Skeletal muscle tissue (tissue), 4 donors: ENCODE measurements around the gene STX8. TPM values are rescaled to one million over a fixed set of nuclear protein-coding genes. Genes with fewer than 3 reads are reported as not detected.

ENCODE experiments used
- H3K27ac ChIP-seq: one replicate; pipeline ENCODE4 v1.7.0; 2013; ENCODE audit warnings: mild to moderate bottlenecking, low read depth, low read length, inconsistent platforms
- H3K27me3 ChIP-seq, 3 donors: one replicate each; pipeline ENCODE4 v1.7.0; 2013; ENCODE audit warnings: low read length in 3 of 3; ENCODE audit not compliant: control insufficient read depth in 3 of 3, insufficient read depth in 3 of 3
- H3K36me3 ChIP-seq, 3 donors: one replicate each; pipeline ENCODE4 v1.7.0; 2013; ENCODE audit warnings: low read length in 3 of 3; ENCODE audit not compliant: control insufficient read depth in 3 of 3, insufficient read depth in 3 of 3
- H3K4me1 ChIP-seq, 3 donors: one replicate each; pipeline ENCODE4 v1.7.0; 2013; ENCODE audit warnings: low read length in 3 of 3, mild to moderate bottlenecking in 3 of 3; ENCODE audit not compliant: control insufficient read depth in 3 of 3, insufficient read depth in 3 of 3
- H3K4me3 ChIP-seq, 3 donors: one replicate each; pipeline ENCODE4 v1.7.0; 2013; ENCODE audit warnings: low read length in 3 of 3
- H3K9ac ChIP-seq, 3 donors: one replicate each; pipeline ENCODE4 v1.7.0; 2013; ENCODE audit warnings: low read length in 3 of 3, mild to moderate bottlenecking in 3 of 3, moderate library complexity in 2 of 3, low read depth in 1 of 3
- H3K9me3 ChIP-seq, 3 donors: one replicate each; pipeline ENCODE4 v1.7.0; 2013; ENCODE audit warnings: low read length in 3 of 3; ENCODE audit not compliant: control insufficient read depth in 3 of 3
- total RNA-seq: library from RNA; depleted of rRNA; stranded (reverse); fragments of >200 nt; gene quantifications from one replicate; pipeline ENCODE4 v1.2.3, GENCODE V29; 2014
- donor health status: Osteomylitis.

The STX8 gene
- total RNA-seq, 1 donor from 2014 or later, result 68.4 TPM

GRCh38 chr17:9231449-9232154, 344.0 kb downstream of the STX8 start:
- no peak overlapping the region for H3K9ac ChIP-seq
- peaks cover 0 to 3% (median 0%) of the 10 kb centered on the region in 3 donors for H3K27me3 ChIP-seq
- no peak overlapping the region for H3K4me3 ChIP-seq
- H3K4me1 ChIP-seq, result peaks cover 0 to 15% (median 7%) of the 10 kb centered on the region in 3 donors
- H3K27ac ChIP-seq, result no peak overlapping the region
- H3K36me3 ChIP-seq, result no peaks in the 10 kb centered on the region
- no peaks in the 10 kb centered on the region for H3K9me3 ChIP-seq

- Histone ChIP-seq H3K9ac (no peak overlapping the region), H3K27me3 (peaks cover 0 to 3% (median 0%) of the 10 kb centered on the region in 3 donors)
These were observed 344.8 kb downstream of the STX8 start for GRCh38 chr17:9230861-9231260.

GRCh38 chr17:9230346-9230745, 345.3 kb downstream of the STX8 start:
- Histone ChIP-seq H3K36me3 (no peaks in the 10 kb centered on the region), H3K27ac (no peak overlapping the region), H3K4me3 (no peak overlapping the region), H3K9me3 (no peaks in the 10 kb centered on the region), H3K27me3 (peaks cover 0 to 3% (median 0%) of the 10 kb centered on the region in 3 donors), H3K4me1 (peaks cover 0 to 15% (median 7%) of the 10 kb centered on the region in 3 donors), H3K9ac (no peak overlapping the region)

More at GRCh38 chr17:9230861-9231260, 344.8 kb downstream of the STX8 start:
- H3K9me3 ChIP-seq, result no peaks in the 10 kb centered on the region
- peaks cover 0 to 15% (median 7%) of the 10 kb centered on the region in 3 donors for H3K4me1 ChIP-seq
- H3K27ac ChIP-seq, result no peak overlapping the region
- H3K36me3 ChIP-seq, result no peaks in the 10 kb centered on the region
- H3K4me3 ChIP-seq, result no peak overlapping the region

GRCh38 chr17:9229826-9230201, 345.8 kb downstream of the STX8 start:
- H3K4me3 ChIP-seq, result no peak overlapping the region
- H3K27me3 ChIP-seq, result peaks cover 0 to 3% (median 0%) of the 10 kb centered on the region in 3 donors
- no peak overlapping the region for H3K9ac ChIP-seq
- H3K36me3 ChIP-seq, result no peaks in the 10 kb centered on the region
- no peaks in the 10 kb centered on the region for H3K9me3 ChIP-seq
- no peak overlapping the region for H3K27ac ChIP-seq
- peaks cover 0 to 15% (median 7%) of the 10 kb centered on the region in 3 donors for H3K4me1 ChIP-seq

GRCh38 chr17:9229160-9229825, 346.3 kb downstream of the STX8 start:
- Histone ChIP-seq H3K4me3 (no peak overlapping the region), H3K27ac (no peak overlapping the region), H3K36me3 (no peaks in the 10 kb centered on the region), H3K9me3 (no peaks in the 10 kb centered on the region), H3K27me3 (peaks cover 0 to 3% (median 0%) of the 10 kb centered on the region in 3 donors), H3K9ac (no peak overlapping the region), H3K4me1 (peaks cover 0 to 15% (median 7%) of the 10 kb centered on the region in 3 donors)

GRCh38 chr17:9228408-9229159, 347.0 kb downstream of the STX8 start:
- Histone ChIP-seq H3K9ac (peak overlapping the region in 1 of 3 donors; percentile 19), H3K9me3 (no peaks in the 10 kb centered on the region), H3K4me1 (peaks cover 0 to 15% (median 7%) of the 10 kb centered on the region in 3 donors), H3K27me3 (peaks cover 0 to 3% (median 0%) of the 10 kb centered on the region in 3 donors), H3K36me3 (no peaks in the 10 kb centered on the region), H3K4me3 (no peak overlapping the region), H3K27ac (no peak overlapping the region)

- no peak overlapping the region for H3K4me3 ChIP-seq
- peaks cover 0 to 3% (median 0%) of the 10 kb centered on the region in 3 donors for H3K27me3 ChIP-seq
- H3K4me1 ChIP-seq, result peaks cover 0 to 15% (median 7%) of the 10 kb centered on the region in 3 donors
- no peaks in the 10 kb centered on the region for H3K36me3 ChIP-seq
- H3K9ac ChIP-seq, result peak overlapping the region in 1 of 3 donors; percentile 19
- no peak overlapping the region for H3K27ac ChIP-seq
- no peaks in the 10 kb centered on the region for H3K9me3 ChIP-seq
These were observed 347.7 kb downstream of the STX8 start for GRCh38 chr17:9227819-9228407.

GRCh38 chr17:9226794-9227135, 348.9 kb downstream of the STX8 start:
- H3K9ac ChIP-seq, result no peak overlapping the region
- H3K9me3 ChIP-seq, result no peaks in the 10 kb centered on the region
- no peaks in the 10 kb centered on the region for H3K36me3 ChIP-seq
- H3K27ac ChIP-seq, result no peak overlapping the region
- peaks cover 0 to 15% (median 7%) of the 10 kb centered on the region in 3 donors for H3K4me1 ChIP-seq
- peaks cover 0 to 3% (median 0%) of the 10 kb centered on the region in 3 donors for H3K27me3 ChIP-seq
- no peak overlapping the region for H3K4me3 ChIP-seq

GRCh38 chr17:9226130-9226793, 349.4 kb downstream of the STX8 start:
- peaks cover 0 to 3% (median 0%) of the 10 kb centered on the region in 3 donors for H3K27me3 ChIP-seq
- H3K9me3 ChIP-seq, result no peaks in the 10 kb centered on the region
- H3K36me3 ChIP-seq, result no peaks in the 10 kb centered on the region
- H3K4me3 ChIP-seq, result no peak overlapping the region
- no peak overlapping the region for H3K27ac ChIP-seq
- no peak overlapping the region for H3K9ac ChIP-seq
- peaks cover 0 to 15% (median 7%) of the 10 kb centered on the region in 3 donors for H3K4me1 ChIP-seq
